Liver (tissue), 9 donors: Measurements from ENCODE around the gene RNASE4. TPM values are rescaled to one million over a fixed set of nuclear protein-coding genes. Genes with fewer than 3 reads are reported as not detected.

Experiments used
- DNase-seq: peaks from one replicate; pipeline ENCODE4 v3.0.0-alpha.2; 2017; ENCODE audit warnings: low spot score
- H3K27ac ChIP-seq, 2 donors: one replicate each; pipeline ENCODE4 v1.7.0; 2013; ENCODE audit warnings: inconsistent platforms in 2 of 2, low read length in 2 of 2, control low read depth in 1 of 2, low read depth in 1 of 2, mild to moderate bottlenecking in 1 of 2
- H3K27me3 ChIP-seq, 4 donors: one replicate each; pipeline versions ENCODE4 v1.6.1 to v1.7.0; 2013; ENCODE audit warnings: low read length in 3 of 4, inconsistent platforms in 1 of 4, mild to moderate bottlenecking in 1 of 4, moderate library complexity in 1 of 4; ENCODE audit not compliant: control insufficient read depth in 4 of 4, insufficient read depth in 4 of 4
- H3K36me3 ChIP-seq, 4 donors: one replicate each; pipeline versions ENCODE4 v1.6.1 to v1.7.0; 2013; ENCODE audit warnings: low read length in 3 of 4, mild to moderate bottlenecking in 3 of 4, low read depth in 1 of 4, moderate library complexity in 1 of 4; ENCODE audit not compliant: control insufficient read depth in 4 of 4, insufficient read depth in 3 of 4
- H3K4me1 ChIP-seq, 4 donors: one replicate each; pipeline versions ENCODE4 v1.6.1 to v1.7.0; 2013; ENCODE audit warnings: low read length in 3 of 4, mild to moderate bottlenecking in 3 of 4, moderate library complexity in 1 of 4; ENCODE audit not compliant: control insufficient read depth in 4 of 4, insufficient read depth in 4 of 4
- H3K4me3 ChIP-seq, 3 donors: one replicate each; pipeline versions ENCODE4 v1.6.1 to v1.7.0; 2013; ENCODE audit warnings: low read length in 3 of 3, control low read depth in 1 of 3, low read depth in 1 of 3, mild to moderate bottlenecking in 1 of 3
- H3K9ac ChIP-seq, 2 donors: one replicate each; pipeline ENCODE4 v1.7.0; 2013; ENCODE audit warnings: low read length in 2 of 2, mild to moderate bottlenecking in 2 of 2, moderate library complexity in 2 of 2, control low read depth in 1 of 2, low read depth in 1 of 2
- H3K9me3 ChIP-seq, 4 donors: one replicate each; pipeline versions ENCODE4 v1.6.1 to v1.7.0; 2013; ENCODE audit warnings: low read length in 3 of 4; ENCODE audit not compliant: control insufficient read depth in 4 of 4
- ATF3 ChIP-seq: IDR thresholded peaks from 2 replicates; pipeline ENCODE4 v1.6.1; 2016; ENCODE audit warnings: antibody characterized with exemption
- CTCF ChIP-seq: fragments of 150-350 bp; IDR thresholded peaks from 2 replicates; pipeline ENCODE4 v1.5.1; 2017; ENCODE audit warnings: improper control_type of control experiment, low read depth, low read length; ENCODE audit not compliant: missing input control
- EGR1 ChIP-seq, 2 donors: IDR thresholded peaks; 2 replicates each; pipeline ENCODE4 v1.6.1; 2016 to 2018; ENCODE audit warnings: antibody characterized with exemption in 2 of 2, low read depth in 2 of 2
- FOXA2 ChIP-seq: IDR thresholded peaks from 2 replicates; pipeline ENCODE4 v1.6.1; 2016; ENCODE audit warnings: antibody characterized with exemption
- GABPA ChIP-seq, 2 donors: IDR thresholded peaks in 1 of 2; conservative IDR thresholded peaks in 1 of 2; 2 replicates each; pipeline ENCODE4 v1.6.1; 2016; ENCODE audit warnings: antibody characterized with exemption in 2 of 2, mild to moderate bottlenecking in 1 of 2, moderate library complexity in 1 of 2
- HNF4G ChIP-seq: IDR thresholded peaks from 2 replicates; pipeline ENCODE4 v1.6.1; 2016; ENCODE audit warnings: antibody characterized with exemption
- JUND ChIP-seq, 2 donors: IDR thresholded peaks; 2 replicates each; pipeline ENCODE4 v1.6.1; 2016; ENCODE audit warnings: antibody characterized with exemption in 2 of 2
- RAD21 ChIP-seq, 2 donors: IDR thresholded peaks; 2 replicates each; pipeline ENCODE4 v1.6.1; 2016; ENCODE audit warnings: antibody characterized with exemption in 2 of 2, mild to moderate bottlenecking in 2 of 2
- YY1 ChIP-seq: IDR thresholded peaks from 2 replicates; pipeline ENCODE4 v1.6.1; 2016; ENCODE audit warnings: antibody characterized with exemption, mild to moderate bottlenecking
- ZBTB33 ChIP-seq: IDR thresholded peaks from 2 replicates; pipeline ENCODE4 v1.6.1; 2016; ENCODE audit warnings: antibody characterized with exemption
- whole genome bisulfite sequencing: extraction: QIAGEN DNeasy Blood & Tissue Kit; methylation state at CpG from one replicate; pipeline ENCODE4 v1.1.7; 2013; 5-methylcytosine and 5-hydroxymethylcytosine counted together
- polyA plus RNA-seq, 2 donors: library from polyadenylated mRNA; stranded (reverse) in 1 of 2; unstranded in 1 of 2; fragments of 200-250 nt in 1 of 2; fragments of >200 nt in 1 of 2; fragmentation: Nextera tagmentation in 1 of 2; extraction: Ambion mirVana in 1 of 2; gene quantifications; one replicate each; pipeline versions ENCODE4 v1.2.1 to v1.2.3, GENCODE V29; 2013 to 2015
- total RNA-seq, 2 donors: library from RNA; depleted of rRNA; stranded (reverse); fragments of >200 nt; gene quantifications; one replicate each; pipeline ENCODE4 v1.2.3, GENCODE V29; 2014
- donor health status: healthy.
- donor health status: healthy.
- donor health status: healthy.
- donor health status: healthy.
- donor health status: healthy.

RNASE4 gene
- total and polyA plus RNA-seq, 4 donors, result 129 to 319 (median 184) TPM

- Histone ChIP-seq H3K4me1 (no peaks in the 10 kb centered on the region), H3K9me3 (no peaks in the 10 kb centered on the region), H3K4me3 (no peak overlapping the region), H3K27ac (no peak overlapping the region), H3K27me3 (peaks cover 0 to 27% (median 11%) of the 10 kb centered on the region in 4 donors), H3K9ac (no peak overlapping the region), H3K36me3 (no peaks in the 10 kb centered on the region)
- 85% methylated on average over 4 of the region's 4 CpGs for WGBS
- TF ChIP-seq YY1, result no peak
- no peak for TF ChIP-seq GABPA (IDR thresholded peaks at IDR 0.05 in 1 of 2, conservative IDR thresholded peaks at IDR 0.05 in 1 of 2)
- no peak for TF ChIP-seq HNF4G
- no peak for TF ChIP-seq JUND (IDR thresholded peaks at IDR 0.05)
- DNase-seq, result no peak
Observed at GRCh38 chr14:20655851-20656250, 28.5 kb upstream of the RNASE4 start.

GRCh38 chr14:20656274-20656673, 28.1 kb upstream of the RNASE4 start:
- Histone ChIP-seq H3K27me3 (peaks cover 0 to 27% (median 11%) of the 10 kb centered on the region in 4 donors), H3K36me3 (no peaks in the 10 kb centered on the region), H3K4me3 (no peak overlapping the region), H3K9ac (no peak overlapping the region), H3K27ac (no peak overlapping the region), H3K4me1 (no peaks in the 10 kb centered on the region), H3K9me3 (no peaks in the 10 kb centered on the region)
- WGBS, result 84% methylated on average over 4 of the region's 4 CpGs
- no peak for TF ChIP-seq ATF3
- TF ChIP-seq GABPA (IDR thresholded peaks at IDR 0.05 in 1 of 2, conservative IDR thresholded peaks at IDR 0.05 in 1 of 2), result no peak
- TF ChIP-seq EGR1 (IDR thresholded peaks at IDR 0.05; ENCODE audit: low read depth in 2 of 2), result no peak
- no peak for TF ChIP-seq HNF4G
- DNase-seq, result no peak

- 30% methylated on average over 28 of the region's 28 CpGs for WGBS
- DNase-seq, result no peak
Observed at GRCh38 chr14:20657216-20658211, 26.8 kb upstream of the RNASE4 start.

More at GRCh38 chr14:20657216-20658211, 26.8 kb upstream of the RNASE4 start:
- no peak overlapping the region for H3K27ac ChIP-seq
- no peak overlapping the region for H3K9ac ChIP-seq
- H3K9me3 ChIP-seq, result no peaks in the 10 kb centered on the region
- no peak overlapping the region for H3K4me3 ChIP-seq
- H3K4me1 ChIP-seq, result no peaks in the 10 kb centered on the region
- no peak for TF ChIP-seq FOXA2
- TF ChIP-seq CTCF, result peak; percentile 22
- TF ChIP-seq ZBTB33, result no peak
- TF ChIP-seq GABPA (IDR thresholded peaks at IDR 0.05 in 1 of 2, conservative IDR thresholded peaks at IDR 0.05 in 1 of 2), result no peak
- no peak for TF ChIP-seq HNF4G
- peak; percentile 33 to 69 for TF ChIP-seq RAD21 (IDR thresholded peaks at IDR 0.05)
- H3K27me3 ChIP-seq, result peaks cover 0 to 22% (median 8%) of the 10 kb centered on the region in 4 donors
- no peaks in the 10 kb centered on the region for H3K36me3 ChIP-seq
